GM12873 (cell line): ENCODE data around the gene STAM2.

Experiments
- TF ChIP-seq, protein P1 (sequence below): IDR thresholded peaks from 2 replicates; pipeline ENCODE4 v1.5.1; 2012; ENCODE audit warnings: low read depth, mild to moderate bottlenecking, moderate library complexity, low read length, control low read depth; ENCODE audit not compliant: insufficient read depth; ENCODE audit errors: missing control alignments

STAM2 gene

GRCh38 chr2:152165780-152166179, 9.8 kb downstream of the STAM2 start:
- TF ChIP-seq, protein P1, sequence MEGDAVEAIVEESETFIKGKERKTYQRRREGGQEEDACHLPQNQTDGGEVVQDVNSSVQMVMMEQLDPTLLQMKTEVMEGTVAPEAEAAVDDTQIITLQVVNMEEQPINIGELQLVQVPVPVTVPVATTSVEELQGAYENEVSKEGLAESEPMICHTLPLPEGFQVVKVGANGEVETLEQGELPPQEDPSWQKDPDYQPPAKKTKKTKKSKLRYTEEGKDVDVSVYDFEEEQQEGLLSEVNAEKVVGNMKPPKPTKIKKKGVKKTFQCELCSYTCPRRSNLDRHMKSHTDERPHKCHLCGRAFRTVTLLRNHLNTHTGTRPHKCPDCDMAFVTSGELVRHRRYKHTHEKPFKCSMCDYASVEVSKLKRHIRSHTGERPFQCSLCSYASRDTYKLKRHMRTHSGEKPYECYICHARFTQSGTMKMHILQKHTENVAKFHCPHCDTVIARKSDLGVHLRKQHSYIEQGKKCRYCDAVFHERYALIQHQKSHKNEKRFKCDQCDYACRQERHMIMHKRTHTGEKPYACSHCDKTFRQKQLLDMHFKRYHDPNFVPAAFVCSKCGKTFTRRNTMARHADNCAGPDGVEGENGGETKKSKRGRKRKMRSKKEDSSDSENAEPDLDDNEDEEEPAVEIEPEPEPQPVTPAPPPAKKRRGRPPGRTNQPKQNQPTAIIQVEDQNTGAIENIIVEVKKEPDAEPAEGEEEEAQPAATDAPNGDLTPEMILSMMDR: no peak

DNA sequence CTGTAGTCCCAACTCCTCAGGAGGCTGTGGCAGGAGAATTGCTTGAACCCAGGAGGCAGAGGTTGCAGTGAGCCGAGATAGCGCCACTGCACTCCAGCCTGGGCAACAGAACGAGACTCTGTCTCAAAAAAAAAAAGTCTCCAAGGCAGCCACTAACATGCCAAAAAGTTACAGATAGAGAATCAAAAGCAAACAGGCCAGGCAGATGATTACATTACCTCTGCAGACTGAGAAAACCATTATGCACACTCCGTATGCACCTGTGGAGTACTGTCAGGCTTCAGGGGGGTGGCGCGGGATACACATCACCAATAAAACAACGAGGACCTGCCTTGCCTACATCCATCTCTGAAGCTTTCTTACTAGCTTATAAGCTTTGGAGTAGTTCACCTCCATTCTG, 10.3 kb downstream of the STAM2 start:
- TF ChIP-seq, protein P1: no peak

DNA sequence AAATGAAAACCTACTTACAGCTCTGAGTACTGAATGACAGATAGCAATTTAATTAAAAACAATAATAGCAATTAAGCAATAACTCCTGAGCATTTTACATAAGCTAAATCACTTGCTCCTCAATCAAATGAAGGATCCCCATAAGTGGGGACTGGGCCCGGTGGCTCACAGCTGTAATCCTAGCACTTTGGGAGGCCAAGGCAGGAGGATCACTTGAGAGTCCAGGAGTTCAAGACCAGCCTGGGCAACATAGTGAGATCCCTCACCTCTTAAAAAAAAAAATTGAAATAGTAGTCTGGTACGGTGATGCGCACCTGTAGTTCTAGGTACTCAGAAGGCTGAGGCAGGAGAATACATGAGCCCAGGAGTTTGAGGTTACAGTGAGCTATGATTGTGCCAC, 13.4 kb downstream of the STAM2 start:
- TF ChIP-seq, protein P1: no peak

DNA sequence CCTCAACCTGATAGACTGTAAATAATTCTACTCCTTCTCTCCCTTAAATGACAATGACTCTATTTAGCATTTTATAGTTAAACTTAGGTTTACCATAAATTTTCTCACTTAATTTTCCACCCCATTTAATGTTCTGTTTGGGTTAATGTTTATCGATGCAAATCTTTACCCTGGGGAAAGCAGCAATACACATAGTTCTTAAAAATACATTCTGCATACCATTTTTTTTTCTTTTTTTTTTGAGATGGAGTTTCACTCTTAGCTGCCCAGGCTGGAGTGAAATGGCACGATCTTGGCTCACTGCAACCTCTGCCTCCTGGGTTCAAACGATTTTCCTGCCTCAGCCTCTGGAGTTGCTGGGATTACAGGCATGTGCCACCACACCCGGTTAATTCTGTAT, 14.0 kb downstream of the STAM2 start:
- TF ChIP-seq, protein P1: no peak

- TF ChIP-seq, protein P1: no peak
Measured at GRCh38 chr2:152157253-152157652, 18.3 kb downstream of the STAM2 start.

- TF ChIP-seq, protein P1: no peak
Measured at GRCh38 chr2:152155209-152155608, 20.4 kb downstream of the STAM2 start.

- TF ChIP-seq, protein P1: no peak
Measured at GRCh38 chr2:152154462-152154861, 21.1 kb downstream of the STAM2 start.
